HG02970 (cell line): ENCODE results near the gene C2CD2.
"Not testable (repeated sequence)": the region's sequence is repeated elsewhere in the genome, so short reads cannot be mapped to it uniquely, and the experiment has no call there.

Experiments
- ATAC-seq: cut with Tn5 transposase; IDR thresholded peaks from one replicate; pipeline ENCODE4 v1.9.1; 2021; ENCODE audit warnings: mild to moderate bottlenecking, moderate library complexity, moderate number of reproducible peaks; ENCODE audit not compliant: unreplicated experiment, low FRiP score

The C2CD2 gene

DNA sequence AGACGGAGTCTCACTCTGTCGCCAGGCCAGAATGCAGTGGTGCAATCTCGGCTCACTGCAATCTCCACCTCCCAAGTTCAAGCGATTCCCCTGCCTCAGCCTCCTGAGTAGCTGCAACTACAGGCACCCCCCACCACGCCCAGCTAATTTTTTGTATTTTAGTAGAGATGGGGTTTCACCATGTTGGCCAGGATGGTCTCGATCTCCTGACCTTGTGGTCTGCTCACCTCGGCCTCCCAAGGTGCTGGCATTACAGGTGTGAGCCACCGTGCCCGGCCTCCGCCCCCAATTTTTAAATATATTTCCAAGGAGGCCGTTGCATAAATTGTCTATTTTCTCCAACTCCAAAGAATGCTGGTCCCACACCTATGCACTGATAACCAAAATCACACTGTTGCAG lies 5.9 kb upstream of the C2CD2 start:
- not testable (repeated sequence) for ATAC-seq

DNA sequence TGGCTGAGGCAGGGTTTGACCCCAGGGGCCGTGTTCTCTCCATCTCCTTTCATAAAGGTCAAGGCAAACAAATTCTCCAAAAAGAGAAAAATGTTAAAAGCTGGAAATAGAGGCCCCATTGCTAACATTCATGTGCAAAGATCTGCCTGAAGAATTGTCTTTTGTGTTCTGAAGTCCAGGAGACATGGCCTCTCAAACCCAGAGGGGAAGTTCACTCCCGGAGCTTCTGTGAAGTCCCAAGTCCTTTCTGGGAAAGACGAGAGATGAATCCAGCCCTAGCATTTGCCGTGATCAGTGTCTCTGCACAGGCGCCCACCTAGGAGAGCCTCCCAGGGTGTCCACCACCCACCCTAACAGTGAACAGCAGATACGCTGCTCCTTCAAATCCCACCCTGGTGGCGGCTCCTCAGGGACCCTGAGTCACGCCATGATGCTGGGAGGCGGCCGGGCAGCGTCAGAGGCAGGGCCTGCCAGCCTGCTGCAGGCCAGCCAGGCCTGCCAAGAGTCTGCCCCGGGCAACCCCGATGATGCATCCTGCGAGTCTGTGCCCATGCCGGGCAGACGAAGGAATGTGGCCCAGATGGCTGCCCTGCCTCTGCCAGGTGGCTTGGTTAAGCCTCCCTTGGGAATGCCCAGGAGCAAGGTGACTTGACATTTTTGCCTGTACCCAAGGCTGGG lies 5.2 kb upstream of the C2CD2 start:
- ATAC-seq, result no peak

DNA sequence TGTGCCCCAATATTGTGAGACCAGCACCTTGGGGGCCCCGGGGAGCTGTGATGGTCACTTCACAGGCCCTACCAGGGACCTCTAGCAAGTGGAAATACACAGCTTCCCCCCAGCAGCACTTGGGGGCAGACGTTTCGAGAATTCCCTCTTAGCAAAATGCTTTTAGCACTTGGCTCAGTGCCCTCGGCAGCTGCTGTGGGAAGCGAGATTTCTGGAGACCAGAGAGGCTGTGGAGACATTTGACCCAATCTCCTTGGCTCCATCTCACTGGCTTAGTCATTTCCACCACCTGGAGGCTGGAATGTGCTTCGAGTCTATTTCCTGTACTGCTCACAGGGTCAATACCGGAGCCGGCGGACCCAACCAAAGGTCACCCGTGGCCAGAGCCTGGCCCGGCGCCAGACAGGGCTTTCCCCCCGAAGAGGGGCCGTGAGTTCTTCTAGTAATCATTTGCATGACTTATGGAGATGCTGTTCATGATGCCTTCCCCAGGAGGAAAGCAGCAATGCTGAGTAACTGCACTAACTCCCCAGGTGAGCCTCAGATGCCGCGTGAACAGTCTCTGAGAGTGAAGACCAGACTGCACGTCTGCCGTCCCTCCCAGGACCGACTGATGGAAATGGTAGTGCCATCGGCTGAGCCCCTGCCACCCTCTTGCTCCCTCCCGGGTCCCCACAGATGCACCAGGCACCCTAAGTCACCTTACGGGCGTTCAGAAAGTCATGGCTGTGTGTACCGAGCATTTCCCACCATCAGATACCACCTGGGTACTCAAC lies 4.4 kb upstream of the C2CD2 start:
- ATAC-seq, result no peak

DNA sequence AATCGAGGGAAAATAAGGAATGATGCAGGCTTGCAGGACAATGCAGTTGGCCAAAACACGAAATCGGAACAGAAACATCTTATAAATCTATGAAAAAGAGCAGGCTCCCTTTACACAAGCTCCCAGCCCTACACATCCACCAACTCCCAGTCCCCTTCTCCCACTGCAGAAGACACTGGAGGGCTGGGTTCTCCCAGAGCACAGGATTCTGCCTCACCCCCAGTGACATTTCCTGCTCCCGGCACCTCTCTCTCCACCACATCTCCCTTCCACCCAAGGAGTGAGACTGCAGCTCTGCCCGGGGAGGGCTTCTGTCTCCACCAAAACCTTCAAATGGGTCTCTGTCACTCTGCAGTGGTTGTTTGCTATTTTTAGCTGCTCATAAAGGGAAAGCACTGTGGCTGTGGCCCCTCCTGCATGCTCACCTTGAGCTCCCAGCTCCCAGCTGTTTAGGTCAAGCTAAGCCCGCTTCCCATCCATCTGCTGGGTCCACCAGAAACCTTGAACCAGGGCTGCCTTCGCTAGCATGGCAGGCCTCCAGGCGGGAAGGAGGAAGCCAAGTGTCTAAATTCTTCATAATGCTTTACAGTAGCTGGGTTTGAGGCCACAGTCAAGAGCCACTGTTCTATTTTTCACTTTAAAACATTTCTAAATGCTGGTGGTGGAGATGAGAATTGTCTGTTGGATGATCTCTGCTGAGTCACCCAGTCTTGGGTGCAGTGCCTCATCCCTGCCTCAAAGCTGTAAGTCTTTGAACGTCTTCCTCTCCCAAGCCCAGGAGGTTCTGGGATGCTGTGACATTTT lies 3.3 kb upstream of the C2CD2 start:
- ATAC-seq, result no peak

DNA sequence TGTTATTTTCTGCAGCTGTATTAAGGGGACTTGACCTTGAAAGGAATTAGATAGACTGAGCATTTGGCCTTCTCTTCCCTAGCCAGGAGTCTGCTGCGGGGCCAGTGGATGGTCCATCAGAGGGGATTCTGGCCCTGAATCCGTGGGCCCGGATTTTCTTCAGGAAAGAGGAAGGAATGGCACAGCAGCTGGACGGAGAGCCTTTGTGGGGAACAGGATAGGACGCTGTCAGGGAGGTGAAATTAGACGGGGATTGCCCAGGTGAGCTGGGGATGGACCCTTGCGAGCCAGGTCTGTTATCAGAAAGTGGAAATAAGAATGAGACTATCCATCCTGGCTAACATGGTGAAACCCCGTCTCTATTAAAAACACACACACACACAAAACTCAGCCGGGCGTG lies 1.7 kb upstream of the C2CD2 start:
- ATAC-seq, result no peak

DNA sequence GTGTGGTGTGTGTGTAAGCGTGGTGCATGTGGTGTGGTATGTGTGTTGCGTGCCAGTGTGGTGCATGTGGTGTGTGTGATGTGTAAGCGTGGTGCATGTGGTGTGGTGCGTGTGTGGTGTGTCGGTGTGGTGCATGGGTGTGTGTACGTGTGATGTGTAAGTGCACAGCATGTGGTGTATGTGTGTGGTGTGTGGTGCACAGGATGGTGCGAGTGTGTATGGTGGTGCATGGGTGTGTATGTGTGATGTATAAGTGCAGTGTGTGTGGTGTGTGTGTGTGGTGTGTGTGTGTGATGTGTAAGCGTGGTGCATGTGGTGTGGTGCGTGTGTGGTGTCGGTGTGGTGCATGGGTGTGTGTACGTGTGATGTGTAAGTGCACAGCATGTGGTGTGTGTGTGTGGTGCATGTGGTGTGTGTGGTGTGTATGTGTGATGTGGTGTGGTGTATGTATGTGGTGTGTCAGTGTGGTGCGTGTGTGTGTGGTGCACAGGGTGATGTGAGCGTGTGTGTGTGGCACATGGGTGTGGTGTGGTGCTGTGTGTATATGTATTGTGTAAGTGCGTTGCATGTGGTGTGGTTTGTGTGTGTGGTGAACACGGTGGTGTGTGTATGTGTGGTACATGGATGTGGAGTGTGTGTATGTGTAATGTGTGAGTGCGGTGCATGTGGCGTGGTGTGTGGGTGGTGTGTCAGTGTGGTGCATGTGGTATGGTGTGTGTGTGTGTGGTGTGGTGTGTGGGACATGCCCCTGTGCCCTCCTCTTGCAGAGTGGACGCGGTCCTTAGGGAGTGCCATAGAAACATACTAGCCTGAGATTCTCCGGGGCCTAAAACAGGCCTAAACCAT lies 1.1 kb upstream of the C2CD2 start:
- ATAC-seq, result no peak

DNA sequence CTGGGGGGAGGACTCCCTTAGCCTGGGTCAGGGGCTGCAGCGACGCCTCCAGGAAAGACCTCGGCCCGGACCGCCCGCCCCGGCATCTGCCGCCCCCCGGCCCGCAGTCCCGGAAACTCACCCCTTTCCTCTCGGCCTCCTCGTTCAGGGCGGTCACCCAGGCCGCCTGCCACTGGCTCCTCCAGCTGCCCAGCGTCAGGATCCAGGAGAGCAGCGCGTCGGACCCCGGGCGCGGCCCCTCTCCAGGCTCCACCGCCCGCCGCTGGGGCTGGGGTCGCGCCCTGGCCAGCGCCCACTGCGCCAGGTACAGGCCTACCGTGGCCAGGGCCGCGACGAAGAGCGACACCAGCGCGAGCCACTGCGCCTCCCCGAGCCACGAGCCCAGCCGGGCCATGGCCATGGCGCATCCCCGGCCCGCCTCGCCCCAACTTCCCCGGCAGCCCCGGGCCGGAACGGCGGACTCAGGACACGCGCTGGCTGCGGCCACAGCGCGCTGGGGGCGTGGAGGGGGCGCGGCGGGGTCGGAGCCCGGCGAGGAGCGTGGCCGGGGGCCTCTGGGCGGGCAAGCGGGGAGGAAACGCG lies 478 bp downstream of the C2CD2 start:
- ATAC-seq, result peak; percentile 17

DNA sequence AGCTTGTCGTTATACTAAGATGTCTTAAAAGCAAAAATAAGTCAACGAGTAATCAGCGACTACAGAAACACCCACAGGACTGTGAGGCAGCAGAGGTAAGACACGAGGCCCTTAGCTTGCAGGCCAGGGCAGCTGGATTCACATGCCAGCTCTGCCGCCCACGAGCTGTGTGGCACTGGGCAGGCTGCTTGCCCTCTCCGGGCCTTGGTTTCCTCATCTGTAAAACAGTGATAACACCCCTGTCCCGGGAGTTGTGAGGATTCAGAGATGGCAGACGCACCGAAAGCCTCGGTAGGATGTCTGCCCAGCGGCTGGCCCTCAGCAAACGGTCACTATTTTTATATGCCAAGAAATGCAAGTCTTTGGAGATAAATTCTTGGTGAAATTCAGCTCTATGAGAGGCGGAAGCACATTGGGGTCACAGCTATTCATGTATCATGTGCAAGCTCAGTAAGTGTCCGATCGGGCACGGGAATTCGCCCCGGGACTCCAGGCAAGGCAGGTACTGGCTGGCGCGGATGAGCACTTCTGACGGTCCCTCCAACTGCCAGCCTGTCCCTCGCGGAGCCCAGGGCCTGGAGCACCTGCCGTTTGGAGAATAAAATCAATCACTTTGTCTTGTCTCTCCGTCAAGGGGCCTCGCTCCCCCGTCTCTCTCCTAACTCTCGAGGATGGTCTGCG lies 1.1 kb downstream of the C2CD2 start:
- no peak for ATAC-seq

DNA sequence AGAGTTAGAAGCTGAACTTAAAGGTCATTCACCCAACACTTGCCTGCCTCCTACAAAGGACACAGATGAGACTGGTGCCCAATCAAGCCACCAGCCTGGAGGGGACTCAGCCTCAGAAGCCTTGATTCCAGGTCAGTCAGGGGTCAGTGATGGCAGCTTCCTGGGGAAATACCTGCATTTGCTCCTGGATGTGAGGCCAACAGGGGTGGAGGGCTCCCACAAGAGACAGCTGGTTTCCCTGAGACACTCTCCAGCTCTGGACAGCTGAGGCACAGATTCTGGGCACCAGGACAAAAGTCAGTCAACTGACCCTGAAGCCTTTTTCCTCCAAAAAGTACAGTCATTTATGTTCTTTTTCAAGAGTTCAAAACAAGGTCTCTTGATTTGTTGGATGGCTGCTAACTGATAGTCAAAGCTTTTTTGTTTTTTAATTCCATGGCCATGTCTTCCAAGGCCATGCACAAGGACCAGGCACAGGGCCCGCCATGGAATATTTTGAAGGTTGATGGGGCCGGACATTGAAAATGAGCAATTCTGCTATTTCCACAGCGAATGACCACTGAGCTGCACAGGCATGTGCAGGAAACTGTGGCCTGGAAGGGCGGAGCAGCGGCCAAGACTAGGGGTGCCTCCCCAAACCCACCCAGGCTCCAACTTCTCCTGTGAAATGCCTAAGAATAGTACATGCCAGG lies 1.8 kb downstream of the C2CD2 start:
- ATAC-seq, result no peak

DNA sequence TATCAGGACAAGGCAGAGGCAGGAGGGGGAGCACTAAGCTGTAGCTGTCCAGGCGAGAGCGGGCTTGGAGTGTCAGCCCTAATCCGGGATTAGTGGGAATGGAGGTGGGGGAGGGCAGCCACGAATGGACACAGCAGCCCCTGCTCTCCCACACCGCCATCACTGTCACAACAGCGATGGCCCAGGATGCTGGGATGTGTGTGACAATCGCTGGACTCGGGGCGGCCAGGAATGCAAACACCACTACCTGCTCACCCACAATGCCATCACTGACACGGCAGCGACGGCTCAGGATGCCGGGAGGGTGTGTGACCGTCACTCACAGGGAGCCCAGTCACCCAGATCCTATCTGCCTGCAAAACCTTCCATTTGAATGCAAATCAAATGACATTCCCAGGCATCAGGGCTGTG lies 2.9 kb downstream of the C2CD2 start:
- ATAC-seq, result no peak

DNA sequence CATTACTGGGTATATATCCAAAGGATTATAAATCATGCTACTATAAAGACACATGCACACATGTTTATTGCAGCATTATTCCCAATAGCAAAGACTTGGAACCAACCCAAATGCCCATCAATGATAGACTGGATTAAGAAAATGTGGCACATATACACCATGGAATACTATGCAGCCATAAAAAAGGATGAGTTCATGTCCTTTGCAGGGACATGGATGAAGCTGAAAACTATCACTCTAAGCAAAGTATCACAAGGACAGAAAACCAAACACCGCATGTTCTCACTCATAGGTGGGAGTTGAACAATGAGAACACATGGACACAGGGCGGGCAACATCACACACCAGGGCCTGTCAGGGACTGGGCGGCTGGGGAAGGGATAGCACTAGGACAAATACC lies 4.2 kb downstream of the C2CD2 start:
- ATAC-seq, result not testable (repeated sequence)

DNA sequence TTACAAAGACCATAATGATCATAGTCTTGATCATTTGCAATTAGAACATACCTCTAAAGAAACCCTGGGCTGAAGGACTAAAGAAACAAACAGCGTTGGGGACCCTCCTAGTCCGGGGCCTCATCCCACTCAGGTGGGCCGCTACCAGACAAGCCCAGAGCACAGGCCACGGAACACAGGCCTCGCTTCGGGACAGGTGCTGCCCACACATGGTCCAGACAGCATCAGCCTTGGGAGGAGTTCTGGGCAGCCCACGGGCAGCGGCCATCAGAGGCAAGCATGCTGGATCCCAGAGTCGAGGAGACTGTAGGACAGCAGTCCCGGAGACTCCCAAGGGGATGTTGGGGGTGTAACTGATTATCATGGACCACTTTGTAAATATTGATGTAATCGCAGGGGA lies 4.9 kb downstream of the C2CD2 start:
- no peak for ATAC-seq

DNA sequence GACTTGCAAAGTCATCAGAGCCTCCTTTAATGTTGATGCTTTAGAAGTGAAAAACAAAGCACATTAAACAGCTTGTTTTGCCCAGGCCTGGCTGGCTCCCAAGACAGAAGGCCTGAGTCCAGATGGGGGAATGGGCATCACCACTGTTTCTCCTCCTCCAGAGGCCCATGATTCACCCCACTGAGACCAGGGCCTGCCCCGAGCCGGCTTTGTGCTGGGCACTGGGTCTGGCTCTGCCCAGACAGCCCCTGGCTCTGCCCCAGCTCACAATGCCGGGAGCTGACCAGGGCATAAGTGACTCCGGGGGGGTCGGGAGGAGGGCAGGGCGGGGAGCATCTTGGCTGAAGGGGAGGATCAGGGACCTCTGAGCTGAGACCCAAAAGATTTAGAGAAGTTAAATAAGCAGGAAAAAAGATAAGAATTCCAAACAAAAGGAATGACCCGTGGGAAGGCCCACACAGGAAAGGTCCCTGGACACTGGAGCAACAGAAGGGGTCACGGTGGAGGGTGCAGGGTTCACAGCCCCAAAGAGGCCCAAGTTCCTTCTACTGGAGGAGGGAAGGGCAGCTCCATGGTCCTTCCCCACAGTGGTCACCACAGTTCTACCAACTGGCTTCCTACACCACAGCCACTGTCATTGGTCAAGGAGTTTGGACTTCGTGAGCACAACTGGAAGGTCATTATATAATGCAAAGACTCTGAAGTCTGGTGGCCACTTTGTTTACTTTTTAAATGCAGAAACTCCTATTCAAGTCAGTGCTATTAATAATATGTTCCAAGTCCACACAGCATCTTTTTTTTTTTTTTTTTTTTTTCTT lies 5.5 kb downstream of the C2CD2 start:
- no peak for ATAC-seq

DNA sequence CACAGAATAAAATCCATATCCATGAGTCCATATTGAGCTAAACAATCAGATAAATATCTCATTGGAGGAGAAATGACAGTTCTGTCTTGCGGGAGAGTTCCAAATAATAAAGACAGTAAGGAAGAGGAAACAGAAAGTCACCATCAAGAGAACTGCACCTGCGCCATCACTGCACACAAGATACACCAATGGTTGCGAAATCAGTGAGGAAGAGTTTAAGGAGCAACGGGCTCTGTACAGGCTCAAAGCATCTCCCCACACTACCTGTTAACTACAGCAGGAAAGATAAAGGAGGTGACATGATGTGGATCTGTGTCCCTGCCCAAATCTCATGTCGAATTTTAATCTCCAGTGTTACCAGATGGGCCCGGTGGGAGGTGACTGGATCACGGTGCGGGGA lies 7.8 kb downstream of the C2CD2 start:
- ATAC-seq, result no peak

DNA sequence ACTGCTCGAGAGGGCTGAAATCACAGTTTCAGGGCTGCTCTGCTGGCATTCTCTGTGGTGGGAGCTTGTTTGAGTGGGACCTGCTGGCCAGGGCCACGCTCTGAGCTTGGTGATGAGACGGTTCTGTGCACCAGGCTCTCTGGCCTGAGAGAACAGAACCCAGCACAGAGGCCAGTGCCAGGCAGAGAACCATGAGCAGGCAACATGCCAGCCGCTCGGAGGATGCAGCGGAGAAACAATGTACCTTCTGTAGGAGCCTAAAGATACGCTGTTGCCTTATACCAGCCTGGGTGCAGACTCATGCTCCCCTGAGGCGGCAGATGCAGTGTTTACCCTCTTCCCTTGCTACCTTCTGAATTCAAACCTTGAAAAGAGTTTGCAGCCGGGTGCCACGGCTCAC lies 10.0 kb downstream of the C2CD2 start:
- ATAC-seq, result no peak

DNA sequence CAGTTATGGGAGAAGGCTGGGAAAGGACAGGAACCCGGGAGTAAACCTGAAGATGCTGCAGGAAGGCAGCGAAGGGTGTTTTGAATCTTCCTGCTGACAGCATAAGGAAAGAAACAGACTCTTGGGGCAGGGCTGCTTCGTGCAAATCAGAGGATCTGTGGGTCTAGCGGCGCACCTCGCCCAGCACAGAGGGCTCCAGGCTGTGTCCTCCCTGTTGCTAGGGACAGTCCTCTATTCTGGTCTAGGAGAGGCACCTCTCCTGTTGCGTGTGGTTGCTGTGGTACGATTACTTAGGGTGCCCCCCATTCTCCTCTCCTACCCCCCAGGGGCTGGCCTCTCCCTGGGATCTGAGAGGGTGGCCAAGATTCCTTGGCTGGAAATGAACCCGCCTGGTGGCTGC lies 11.4 kb downstream of the C2CD2 start:
- no peak for ATAC-seq

DNA sequence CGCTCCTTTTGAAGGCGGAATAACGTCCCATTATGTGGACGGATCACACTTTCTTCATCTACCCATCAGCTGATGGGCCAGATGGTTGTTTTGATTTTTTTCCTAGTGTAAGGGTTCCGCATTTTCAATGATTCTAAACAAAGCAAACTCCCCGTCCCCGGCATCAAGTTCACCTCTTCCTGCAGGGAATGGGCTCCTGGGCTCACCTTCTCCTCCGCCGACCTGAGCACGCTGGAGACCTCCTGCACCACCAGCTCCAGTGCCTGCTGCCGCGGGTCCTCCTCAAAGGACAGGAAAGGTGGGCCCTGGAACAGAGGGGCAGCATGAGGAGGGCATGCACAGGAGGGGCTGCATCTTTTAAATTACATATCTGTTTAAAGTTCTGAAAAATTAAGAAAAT lies 11.9 kb downstream of the C2CD2 start:
- no peak for ATAC-seq

DNA sequence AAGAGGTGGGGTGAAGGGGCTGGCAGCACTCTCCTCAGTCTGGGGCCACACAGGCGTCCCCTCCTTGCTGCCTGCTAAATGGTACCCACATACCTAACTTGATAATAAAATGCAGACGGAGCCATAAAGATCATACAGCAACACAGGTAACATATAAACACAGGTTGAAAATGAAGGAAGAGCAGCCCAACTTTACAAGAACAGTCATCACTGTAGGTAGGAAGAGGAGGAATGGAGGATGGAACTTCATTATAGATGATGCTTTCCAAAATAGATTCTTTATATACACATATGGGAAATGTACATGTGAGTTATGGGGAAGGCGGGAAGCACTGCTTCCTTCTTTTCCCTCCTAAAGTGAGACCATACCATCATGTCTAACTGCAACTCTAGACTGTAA lies 13.4 kb downstream of the C2CD2 start:
- no peak for ATAC-seq
